GM19099 (cell line): Measurements from ENCODE around the gene ZNF652.

ENCODE experiments used
- POLR2A ChIP-seq: IDR thresholded peaks from 3 replicates; pipeline ENCODE4 v1.6.1; 2011; ENCODE audit warnings: low read depth; ENCODE audit not compliant: insufficient read length; ENCODE audit errors: extremely low read depth

The ZNF652 gene

GRCh38 chr17:49312722-49313121 is 49.3 kb downstream of the ZNF652 start:
- TF ChIP-seq POLR2A = no peak

- TF ChIP-seq POLR2A = no peak
These were observed 62.1 kb downstream of the ZNF652 start for GRCh38 chr17:49299996-49300395.

- TF ChIP-seq POLR2A = no peak
These were observed 63.6 kb downstream of the ZNF652 start for GRCh38 chr17:49298371-49298976.

- no peak for TF ChIP-seq POLR2A
These were observed 64.9 kb downstream of the ZNF652 start for GRCh38 chr17:49297141-49297540.

- TF ChIP-seq POLR2A = no peak
These were observed 67.9 kb downstream of the ZNF652 start for GRCh38 chr17:49294122-49294521.

GRCh38 chr17:49292901-49293300 is 69.1 kb downstream of the ZNF652 start:
- no peak for TF ChIP-seq POLR2A

- TF ChIP-seq POLR2A = no peak
These were observed 70.1 kb downstream of the ZNF652 start for GRCh38 chr17:49291929-49292328.

GRCh38 chr17:49290690-49291359 is 71.2 kb downstream of the ZNF652 start:
- TF ChIP-seq POLR2A = no peak

- TF ChIP-seq POLR2A = no peak
These were observed 73.7 kb downstream of the ZNF652 start for GRCh38 chr17:49288388-49288787.

GRCh38 chr17:49287481-49287880 is 74.6 kb downstream of the ZNF652 start:
- no peak for TF ChIP-seq POLR2A

GRCh38 chr17:49285716-49286115 is 76.3 kb downstream of the ZNF652 start:
- no peak for TF ChIP-seq POLR2A

- no peak for TF ChIP-seq POLR2A
These were observed 81.1 kb downstream of the ZNF652 start for GRCh38 chr17:49280918-49281317.

- TF ChIP-seq POLR2A = no peak
These were observed 82.0 kb downstream of the ZNF652 start for GRCh38 chr17:49280061-49280460.

GRCh38 chr17:49278076-49278475 is 84.0 kb downstream of the ZNF652 start:
- no peak for TF ChIP-seq POLR2A

- TF ChIP-seq POLR2A = no peak
These were observed 84.4 kb downstream of the ZNF652 start for GRCh38 chr17:49277638-49278037.

- no peak for TF ChIP-seq POLR2A
These were observed 92.7 kb downstream of the ZNF652 start for GRCh38 chr17:49269356-49269755.

- TF ChIP-seq POLR2A = no peak
These were observed 94.1 kb downstream of the ZNF652 start for GRCh38 chr17:49267912-49268311.
